GF-D8 (cell line): ENCODE measurements around the gene GATA3.
"Not testable (repeated sequence)": the region's sequence is repeated elsewhere in the genome, so short reads cannot be mapped to it uniquely, and the experiment has no call there.

ENCODE experiments used
- DNase-seq: peaks from one replicate; lab custom pipeline; 2025; lab: John Stamatoyannopoulos, UW

The GATA3 gene

GRCh38 chr10:8054494-8055407, at the start of gene GATA3:
Gene GATA3, plus strand, starts transcription at chr10:8054688. Its CDS starts 968 bp downstream, at chr10:8055656.
- no peak for DNase-seq

- DNase-seq, result no peak
Observed at GRCh38 chr10:8006274-8006999, 48.1 kb upstream of the GATA3 start.

- DNase-seq, result no peak
Observed at GRCh38 chr10:8009031-8009430, 45.5 kb upstream of the GATA3 start.

GRCh38 chr10:8013006-8013405, 41.5 kb upstream of the GATA3 start:
- DNase-seq, result no peak

GRCh38 chr10:8013619-8014018, 40.9 kb upstream of the GATA3 start:
- no peak for DNase-seq

- no peak for DNase-seq
Observed at GRCh38 chr10:8014649-8015048, 39.8 kb upstream of the GATA3 start.

- DNase-seq, result no peak
Observed at GRCh38 chr10:8017277-8017676, 37.2 kb upstream of the GATA3 start.

- DNase-seq, result no peak
Observed at GRCh38 chr10:8023321-8023720, 31.2 kb upstream of the GATA3 start.

GRCh38 chr10:8023851-8024250, 30.6 kb upstream of the GATA3 start:
- DNase-seq, result no peak

- no peak for DNase-seq
Observed at GRCh38 chr10:8026349-8027259, 27.9 kb upstream of the GATA3 start.

GRCh38 chr10:8031211-8031610, 23.3 kb upstream of the GATA3 start:
- DNase-seq, result not testable (repeated sequence)

GRCh38 chr10:8032558-8032957, 21.9 kb upstream of the GATA3 start:
- no peak for DNase-seq

GRCh38 chr10:8033812-8034465, 20.5 kb upstream of the GATA3 start:
- no peak for DNase-seq

- DNase-seq, result no peak
Observed at GRCh38 chr10:8034466-8035005, 20.0 kb upstream of the GATA3 start.

- no peak for DNase-seq
Observed at GRCh38 chr10:8035006-8035640, 19.4 kb upstream of the GATA3 start.

GRCh38 chr10:8035641-8036470, 18.6 kb upstream of the GATA3 start:
- no peak for DNase-seq

- no peak for DNase-seq
Observed at GRCh38 chr10:8036506-8037198, 17.8 kb upstream of the GATA3 start.

- DNase-seq, result no peak
Observed at GRCh38 chr10:8037199-8037801, 17.2 kb upstream of the GATA3 start.
